22Rv1 (cell line): ENCODE data around the gene TNFAIP8L2.

ENCODE experiments used
- H3K27ac ChIP-seq: fragments of 450-650 bp; 2 replicates; pipeline ENCODE4 v1.5.1; 2017
- ZFX ChIP-seq: fragments of 450-650 bp; IDR thresholded peaks from 2 replicates; pipeline ENCODE4 v1.6.1; 2017; ENCODE audit warnings: antibody characterized with exemption, borderline replicate concordance
- TF ChIP-seq, protein P1 (sequence below): fragments of 450-650 bp; IDR thresholded peaks from 2 replicates; pipeline ENCODE4 v1.5.1; 2017; ENCODE audit warnings: mild to moderate bottlenecking

Gene TNFAIP8L2

GRCh38 chr1:151156515-151156819 lies at the start of gene TNFAIP8L2:
Gene TNFAIP8L2, plus strand, starts transcription at chr1:151156649. Its CDS starts 2,049 bp downstream, at chr1:151158698.
- H3K27ac ChIP-seq = no peak within 1 kb of the TSS
- TF ChIP-seq, protein P1, sequence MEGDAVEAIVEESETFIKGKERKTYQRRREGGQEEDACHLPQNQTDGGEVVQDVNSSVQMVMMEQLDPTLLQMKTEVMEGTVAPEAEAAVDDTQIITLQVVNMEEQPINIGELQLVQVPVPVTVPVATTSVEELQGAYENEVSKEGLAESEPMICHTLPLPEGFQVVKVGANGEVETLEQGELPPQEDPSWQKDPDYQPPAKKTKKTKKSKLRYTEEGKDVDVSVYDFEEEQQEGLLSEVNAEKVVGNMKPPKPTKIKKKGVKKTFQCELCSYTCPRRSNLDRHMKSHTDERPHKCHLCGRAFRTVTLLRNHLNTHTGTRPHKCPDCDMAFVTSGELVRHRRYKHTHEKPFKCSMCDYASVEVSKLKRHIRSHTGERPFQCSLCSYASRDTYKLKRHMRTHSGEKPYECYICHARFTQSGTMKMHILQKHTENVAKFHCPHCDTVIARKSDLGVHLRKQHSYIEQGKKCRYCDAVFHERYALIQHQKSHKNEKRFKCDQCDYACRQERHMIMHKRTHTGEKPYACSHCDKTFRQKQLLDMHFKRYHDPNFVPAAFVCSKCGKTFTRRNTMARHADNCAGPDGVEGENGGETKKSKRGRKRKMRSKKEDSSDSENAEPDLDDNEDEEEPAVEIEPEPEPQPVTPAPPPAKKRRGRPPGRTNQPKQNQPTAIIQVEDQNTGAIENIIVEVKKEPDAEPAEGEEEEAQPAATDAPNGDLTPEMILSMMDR = no peak
- no peak for TF ChIP-seq ZFX

- no peak overlapping the region for H3K27ac ChIP-seq
- TF ChIP-seq, protein P1 = no peak
- no peak for TF ChIP-seq ZFX
These were observed 49.6 kb upstream of the TNFAIP8L2 start for GRCh38 chr1:151106894-151107293.

DNA sequence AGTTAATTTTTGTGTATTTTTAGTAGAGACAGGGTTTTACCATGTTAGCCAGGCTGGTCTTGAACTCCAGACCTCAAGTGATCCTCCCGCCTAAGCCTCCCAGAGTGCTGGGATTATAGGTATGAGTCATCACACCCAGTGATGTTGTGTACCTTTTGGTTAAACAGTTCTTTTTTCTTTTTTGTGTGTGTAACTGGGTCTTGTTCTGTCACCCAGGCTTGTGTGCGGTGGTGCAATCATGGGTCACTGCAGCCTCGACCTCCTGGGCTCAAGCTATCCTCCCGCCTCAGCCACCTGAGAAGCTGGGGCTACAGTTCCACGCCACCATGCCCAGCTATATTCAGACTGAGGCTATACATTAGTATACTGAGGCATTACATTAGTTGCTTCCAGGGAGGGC lies 48.1 kb upstream of the TNFAIP8L2 start:
- TF ChIP-seq, protein P1 = no peak
- TF ChIP-seq ZFX = no peak
- no peak overlapping the region for H3K27ac ChIP-seq

- H3K27ac ChIP-seq = no peak overlapping the region
- TF ChIP-seq ZFX = no peak
- TF ChIP-seq, protein P1 = no peak
These were observed 42.6 kb upstream of the TNFAIP8L2 start for GRCh38 chr1:151113877-151114276.

DNA sequence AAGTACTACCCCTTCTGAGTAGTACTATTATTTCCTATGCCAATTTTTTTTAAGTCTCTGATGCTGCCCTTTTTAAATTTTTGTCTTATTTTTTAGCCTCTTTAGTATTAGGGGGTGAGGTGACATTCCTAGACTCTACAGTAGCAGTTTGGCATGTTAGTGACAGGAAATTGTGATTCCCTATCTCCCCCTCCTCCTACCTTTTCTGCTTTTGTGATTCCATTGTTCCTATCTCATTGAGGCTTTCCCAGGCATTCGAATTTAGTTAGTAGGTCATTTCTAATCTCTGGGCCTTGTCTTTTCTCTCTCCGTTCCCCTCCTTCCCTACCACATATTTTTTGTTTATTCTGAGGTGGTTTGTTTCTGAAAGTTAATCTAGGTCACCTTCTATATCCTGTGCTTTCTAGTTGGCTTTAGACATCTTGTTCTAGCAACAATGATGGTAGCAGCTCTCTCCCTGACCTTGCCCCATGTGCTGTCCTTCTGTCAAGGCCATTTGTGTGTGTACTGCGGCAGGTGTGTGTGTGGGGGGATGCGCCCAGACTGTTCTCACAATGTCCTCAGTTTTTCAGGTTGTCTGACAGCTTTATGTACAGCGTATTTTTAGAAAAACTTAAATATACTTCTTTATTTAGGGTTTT lies 31.6 kb upstream of the TNFAIP8L2 start:
- TF ChIP-seq, protein P1 = no peak
- TF ChIP-seq ZFX = no peak

GRCh38 chr1:151128800-151129199 lies 27.6 kb upstream of the TNFAIP8L2 start:
- TF ChIP-seq, protein P1 = no peak
- TF ChIP-seq ZFX = no peak
- no peak overlapping the region for H3K27ac ChIP-seq

More for the DNA sequence above, 31.6 kb upstream of the TNFAIP8L2 start:
- no peak overlapping the region for H3K27ac ChIP-seq

GRCh38 chr1:151130987-151131586 lies 25.4 kb upstream of the TNFAIP8L2 start:
- H3K27ac ChIP-seq = no peak overlapping the region
- TF ChIP-seq ZFX = no peak
- TF ChIP-seq, protein P1 = no peak
